NB4 (cell line): ENCODE data around the gene DOCK3.

Source experiments
- DNase-seq: peaks from one replicate; pipeline ENCODE4 v3.0.0; 2010; ENCODE audit warnings: low read depth
- H3K4me3 ChIP-seq: one replicate; pipeline ENCODE4 v1.5.1; 2011; ENCODE audit warnings: mild to moderate bottlenecking, low read depth, low read length, moderate library complexity
- MYC ChIP-seq: IDR thresholded peaks from 2 replicates; pipeline ENCODE4 v1.6.1; 2011; ENCODE audit warnings: low read depth, low read length
- POLR2A ChIP-seq: IDR thresholded peaks from 2 replicates; pipeline ENCODE4 v1.6.1; 2011; ENCODE audit warnings: mild to moderate bottlenecking; ENCODE audit not compliant: insufficient read length; ENCODE audit errors: extremely low read depth
- TF ChIP-seq, protein P1 (sequence below): IDR thresholded peaks from 2 replicates; pipeline ENCODE4 v1.6.1; 2011; ENCODE audit warnings: low read depth, low read length
- TF ChIP-seq, protein P2 (sequence below): IDR thresholded peaks from one replicate; pipeline ENCODE4 v1.5.1; 2012; ENCODE audit warnings: low read depth, low read length

Gene DOCK3

DNA sequence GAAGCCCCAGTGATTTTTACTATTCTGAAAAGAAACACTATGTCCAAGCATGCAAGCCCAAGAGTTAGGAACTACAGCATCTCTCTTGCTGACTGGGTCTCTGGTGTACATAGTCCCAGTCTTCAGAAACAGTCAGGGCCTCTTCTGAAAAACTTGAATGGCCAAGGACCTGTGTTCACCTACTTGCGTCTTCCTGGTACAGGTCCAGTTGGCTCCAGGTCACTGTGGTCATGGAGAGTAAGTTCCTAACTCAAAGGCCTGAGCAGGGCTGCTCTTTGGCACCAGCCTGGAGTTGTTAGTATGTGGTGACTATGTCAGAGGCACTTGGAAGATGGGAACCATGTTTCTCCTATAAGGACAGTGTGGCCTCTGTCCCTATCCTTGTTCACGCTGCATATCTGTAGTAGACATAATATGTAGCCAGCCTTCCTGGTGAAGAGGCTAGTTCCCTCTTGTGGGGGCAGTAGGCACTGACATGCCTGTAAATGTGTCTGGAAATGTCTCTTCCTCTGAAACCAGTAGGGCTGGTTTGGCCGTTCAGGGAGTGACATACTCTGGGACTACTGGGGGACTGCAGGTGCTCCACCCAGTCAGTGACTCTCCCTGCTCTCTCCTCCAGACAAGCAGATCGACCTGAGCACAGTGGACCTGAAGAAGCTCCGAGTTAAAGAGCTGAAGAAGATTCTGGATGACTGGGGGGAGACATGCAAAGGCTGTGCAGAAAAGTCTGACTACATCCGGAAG, 713.7 kb downstream of the DOCK3 start:
- peak overlapping the region; percentile 42 for H3K4me3 ChIP-seq
- peak; percentile 49 for DNase-seq
- TF ChIP-seq MYC: no peak
- TF ChIP-seq POLR2A: no peak
- TF ChIP-seq, protein P1, sequence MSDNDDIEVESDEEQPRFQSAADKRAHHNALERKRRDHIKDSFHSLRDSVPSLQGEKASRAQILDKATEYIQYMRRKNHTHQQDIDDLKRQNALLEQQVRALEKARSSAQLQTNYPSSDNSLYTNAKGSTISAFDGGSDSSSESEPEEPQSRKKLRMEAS: no peak
- TF ChIP-seq, protein P2, sequence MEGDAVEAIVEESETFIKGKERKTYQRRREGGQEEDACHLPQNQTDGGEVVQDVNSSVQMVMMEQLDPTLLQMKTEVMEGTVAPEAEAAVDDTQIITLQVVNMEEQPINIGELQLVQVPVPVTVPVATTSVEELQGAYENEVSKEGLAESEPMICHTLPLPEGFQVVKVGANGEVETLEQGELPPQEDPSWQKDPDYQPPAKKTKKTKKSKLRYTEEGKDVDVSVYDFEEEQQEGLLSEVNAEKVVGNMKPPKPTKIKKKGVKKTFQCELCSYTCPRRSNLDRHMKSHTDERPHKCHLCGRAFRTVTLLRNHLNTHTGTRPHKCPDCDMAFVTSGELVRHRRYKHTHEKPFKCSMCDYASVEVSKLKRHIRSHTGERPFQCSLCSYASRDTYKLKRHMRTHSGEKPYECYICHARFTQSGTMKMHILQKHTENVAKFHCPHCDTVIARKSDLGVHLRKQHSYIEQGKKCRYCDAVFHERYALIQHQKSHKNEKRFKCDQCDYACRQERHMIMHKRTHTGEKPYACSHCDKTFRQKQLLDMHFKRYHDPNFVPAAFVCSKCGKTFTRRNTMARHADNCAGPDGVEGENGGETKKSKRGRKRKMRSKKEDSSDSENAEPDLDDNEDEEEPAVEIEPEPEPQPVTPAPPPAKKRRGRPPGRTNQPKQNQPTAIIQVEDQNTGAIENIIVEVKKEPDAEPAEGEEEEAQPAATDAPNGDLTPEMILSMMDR: no peak

DNA sequence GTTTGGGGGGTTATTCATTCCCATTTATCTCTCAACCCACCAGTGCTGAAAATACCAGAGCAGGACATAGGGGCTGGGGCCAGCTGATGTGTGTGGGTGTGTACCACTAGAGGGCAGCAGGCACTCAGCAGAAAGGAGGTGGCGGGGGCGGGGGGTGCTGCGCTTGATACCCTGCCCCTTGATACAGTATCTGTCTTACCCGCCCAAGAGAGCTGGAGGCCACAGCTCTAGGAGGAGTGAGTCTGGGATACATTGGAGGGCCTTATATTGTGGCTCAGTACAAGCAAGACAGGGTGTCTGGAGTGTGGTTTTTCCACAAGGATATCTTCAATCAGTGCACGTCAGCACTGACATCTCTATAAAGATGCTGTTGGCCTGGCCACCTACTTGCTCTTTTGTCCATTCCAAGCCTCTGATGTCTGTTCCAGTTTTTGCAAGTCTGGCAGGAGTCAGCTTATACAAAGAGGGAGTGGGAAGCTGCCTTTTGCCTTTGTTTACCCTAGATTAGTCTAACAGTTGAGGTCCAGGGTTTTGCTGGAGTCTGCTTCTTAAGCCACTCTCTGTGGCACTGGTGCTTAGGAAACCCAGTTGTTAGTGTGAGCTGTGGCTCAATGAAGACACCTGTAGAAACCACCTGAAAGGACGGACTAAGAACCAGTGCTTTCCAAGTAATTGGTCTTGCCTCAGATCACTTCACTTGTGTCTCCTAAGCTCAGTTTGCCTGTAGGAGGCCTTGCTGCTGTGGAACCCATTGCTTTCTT, 714.9 kb downstream of the DOCK3 start:
- peak; percentile 76 for DNase-seq
- TF ChIP-seq, protein P2: peak; percentile 73
- TF ChIP-seq POLR2A: no peak
- H3K4me3 ChIP-seq: no peak overlapping the region

DNA sequence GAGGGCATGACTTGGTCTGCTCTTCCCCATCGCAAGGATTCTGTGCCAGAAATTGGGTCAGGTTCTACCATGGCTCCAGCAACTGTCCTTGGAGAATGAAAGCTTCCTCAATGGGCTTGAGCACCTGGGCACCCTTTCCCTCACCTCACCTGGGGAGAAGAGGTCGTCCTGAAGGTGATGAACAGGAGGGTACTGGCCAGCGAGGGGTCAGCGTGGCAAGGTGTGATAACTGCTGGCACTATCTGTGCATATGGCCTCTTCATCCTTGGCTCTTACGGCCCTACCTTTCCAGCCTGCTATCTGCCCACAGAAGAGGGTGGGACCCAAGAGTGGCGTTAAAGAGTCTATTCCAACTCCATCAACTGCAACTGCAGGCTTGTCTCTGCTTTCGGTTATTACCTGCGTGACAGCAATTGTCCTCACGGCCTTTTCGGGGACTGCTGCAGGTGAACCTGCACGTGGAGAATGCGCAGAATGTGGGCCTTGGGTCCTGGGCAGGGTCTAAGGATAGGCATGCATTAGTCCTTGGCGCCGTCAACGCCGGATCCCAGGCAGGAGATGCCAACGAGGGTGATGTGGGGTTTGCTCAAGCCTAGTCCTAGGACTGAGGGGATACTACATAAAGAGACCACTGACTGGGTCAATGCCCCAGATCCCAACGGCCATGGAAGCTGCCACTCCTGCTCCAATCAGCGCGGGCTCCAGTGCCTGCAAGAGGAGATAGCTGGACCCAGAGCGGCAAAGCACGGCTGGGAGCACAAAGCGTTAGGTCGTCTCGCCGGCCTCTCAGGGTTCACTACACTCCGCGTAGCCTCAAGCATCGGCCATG, 715.7 kb downstream of the DOCK3 start:
- TF ChIP-seq, protein P2: no peak
- TF ChIP-seq, protein P1: no peak
- no peak for TF ChIP-seq POLR2A
- no peak for TF ChIP-seq MYC
- peak overlapping the region; percentile 55 for H3K4me3 ChIP-seq
- DNase-seq: no peak

DNA sequence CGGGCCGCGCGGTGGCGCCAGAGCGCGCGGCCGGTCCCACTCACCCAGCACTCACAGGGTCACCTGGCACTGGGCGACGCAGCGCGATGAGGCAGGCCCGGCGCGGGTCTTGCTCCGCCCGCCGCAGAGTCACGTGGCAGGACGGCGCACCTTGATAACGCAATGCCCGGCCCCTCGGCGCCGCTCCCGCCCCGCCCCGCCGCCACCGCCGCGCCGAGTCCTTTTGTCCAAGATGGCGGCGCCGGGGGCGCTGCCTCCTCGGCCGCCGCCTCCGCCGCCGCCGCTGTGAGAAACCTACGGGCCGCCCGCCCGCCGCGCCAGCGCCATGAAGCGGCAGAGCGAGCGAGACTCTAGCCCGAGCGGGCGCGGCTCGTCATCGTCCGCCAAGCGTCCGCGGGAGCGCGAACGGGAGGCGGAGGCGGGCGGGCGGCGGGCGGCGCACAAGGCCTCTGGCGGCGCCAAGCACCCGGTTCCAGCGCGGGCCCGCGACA, 716.4 kb downstream of the DOCK3 start, which contains the start of gene RBM15B:
TSS of gene RBM15B (plus strand) at position 211 of the 491 bp plus-strand sequence. CDS start at position 326, 115 bp downstream.
- peak within 1 kb of the TSS; percentile 71 for H3K4me3 ChIP-seq
- TF ChIP-seq, protein P2: peak; percentile 81
- TF ChIP-seq MYC (peak; percentile 91), POLR2A (peak; percentile 60)
- TF ChIP-seq, protein P1: peak; percentile 98
- peak; percentile 97 for DNase-seq

DNA sequence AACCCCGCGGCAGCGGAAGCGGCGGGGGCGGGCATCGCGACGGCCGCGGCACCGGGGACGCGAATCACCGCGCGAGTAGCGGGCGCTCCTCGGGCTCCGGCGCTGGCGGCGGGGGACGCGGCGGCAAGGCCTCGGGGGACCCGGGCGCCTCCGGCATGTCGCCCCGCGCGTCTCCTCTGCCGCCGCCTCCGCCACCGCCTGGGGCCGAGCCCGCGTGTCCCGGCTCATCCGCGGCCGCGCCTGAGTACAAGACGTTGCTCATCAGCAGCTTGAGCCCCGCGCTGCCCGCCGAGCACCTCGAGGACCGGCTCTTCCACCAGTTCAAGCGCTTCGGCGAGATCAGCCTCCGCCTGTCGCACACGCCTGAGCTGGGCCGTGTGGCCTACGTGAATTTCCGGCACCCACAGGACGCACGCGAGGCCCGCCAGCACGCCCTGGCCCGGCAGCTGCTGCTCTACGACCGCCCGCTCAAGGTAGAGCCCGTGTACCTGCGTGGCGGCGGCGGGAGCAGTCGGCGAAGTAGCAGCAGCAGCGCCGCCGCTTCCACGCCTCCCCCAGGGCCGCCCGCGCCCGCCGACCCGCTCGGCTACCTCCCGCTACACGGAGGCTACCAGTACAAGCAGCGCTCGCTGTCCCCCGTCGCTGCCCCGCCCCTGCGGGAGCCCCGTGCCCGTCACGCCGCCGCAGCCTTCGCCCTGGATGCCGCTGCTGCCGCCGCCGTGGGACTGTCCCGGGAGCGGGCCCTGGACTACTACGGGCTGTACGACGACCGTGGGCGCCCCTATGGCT, 717.0 kb downstream of the DOCK3 start:
- no peak for TF ChIP-seq POLR2A
- TF ChIP-seq, protein P2: no peak
- no peak for TF ChIP-seq MYC
- TF ChIP-seq, protein P1: no peak
- DNase-seq: peak; percentile 49
- peak overlapping the region; percentile 71 for H3K4me3 ChIP-seq
